CD4-positive, alpha-beta T cell (primary cell): ENCODE results near the gene MAP4K3. TPM values are rescaled to one million over a fixed set of nuclear protein-coding genes. Genes with fewer than 3 reads are reported as not detected.

Source experiments
- ATAC-seq: fragments of 200-7000 bp; cut with Tn5 transposase; one replicate; pipeline ENCODE4 v1.10.0; 2022; ENCODE audit warnings: mild to moderate bottlenecking; ENCODE audit not compliant: poor library complexity
- CTCF ChIA-PET: fragments of 350-600 bp; sonication (Branson Sonifier 250); formaldehyde crosslinking; loops from one replicate; lab custom pipeline; 2021; ENCODE audit warnings: antibody characterized with exemption, inconsistent platforms; lab: Charles Lee
- POLR2A ChIA-PET: fragments of 350-600 bp; sonication (Branson Sonifier 250); formaldehyde crosslinking; loops from one replicate; lab custom pipeline; 2021; ENCODE audit warnings: antibody characterized with exemption, inconsistent platforms; lab: Charles Lee
- DNase-seq, 14 experiments: peaks; one replicate each; pipeline ENCODE4 v3.0.0-alpha.2; 2013 to 2020; ENCODE audit warnings: mixed read lengths in 2 of 14
- H3K27ac ChIP-seq, 2 donors: one replicate each; pipeline versions ENCODE4 v1.5.1 to v1.7.0; 2013; ENCODE audit warnings: low read length in 2 of 2, low read depth in 1 of 2, mild to moderate bottlenecking in 1 of 2
- H3K27me3 ChIP-seq, 2 experiments: 1 replicate in 1 of 2; 2 replicates in 1 of 2; pipeline versions ENCODE4 v1.6.1 to v1.7.0; 2013; ENCODE audit warnings: low read length in 2 of 2, control low read depth in 1 of 2, mild to moderate bottlenecking in 1 of 2, moderate library complexity in 1 of 2; ENCODE audit not compliant: insufficient read depth in 2 of 2, control insufficient read depth in 1 of 2
- H3K36me3 ChIP-seq: one replicate; pipeline ENCODE4 v1.6.1; 2013; ENCODE audit warnings: low read length, control low read depth; ENCODE audit not compliant: insufficient read depth
- H3K4me1 ChIP-seq: one replicate; pipeline ENCODE4 v1.6.1; 2013; ENCODE audit warnings: low read length, control low read depth; ENCODE audit not compliant: insufficient read depth
- H3K4me3 ChIP-seq: one replicate; pipeline ENCODE4 v1.5.1; 2013; ENCODE audit warnings: mild to moderate bottlenecking, low read length, moderate library complexity
- H3K9me3 ChIP-seq, 2 experiments: 1 replicate in 1 of 2; 2 replicates in 1 of 2; pipeline versions ENCODE4 v1.6.1 to v1.7.0; 2013; ENCODE audit warnings: low read length in 2 of 2, mild to moderate bottlenecking in 2 of 2, control low read depth in 1 of 2, moderate library complexity in 1 of 2; ENCODE audit not compliant: control insufficient read depth in 1 of 2, insufficient read depth in 1 of 2
- H3K27ac Mint-ChIP-seq: one replicate; pipeline ENCODE4 v1.8.0; 2020; ENCODE audit warnings: mixed read lengths
- H3K27me3 Mint-ChIP-seq: one replicate; pipeline ENCODE4 v1.8.0; 2021; ENCODE audit warnings: mixed read lengths
- H3K36me3 Mint-ChIP-seq: one replicate; pipeline ENCODE4 v1.8.0; 2021; ENCODE audit warnings: low read depth, mixed read lengths
- H3K4me1 Mint-ChIP-seq: one replicate; pipeline ENCODE4 v1.8.0; 2021; ENCODE audit warnings: low read depth, mixed read lengths
- H3K4me3 Mint-ChIP-seq: one replicate; pipeline ENCODE4 v1.8.0; 2020; ENCODE audit warnings: mild to moderate bottlenecking, mixed read lengths
- H3K9me3 Mint-ChIP-seq: one replicate; pipeline ENCODE4 v1.8.0; 2020; ENCODE audit warnings: mixed read lengths
- intact Hi-C, 2 experiments: fragments of 100-400 bp; cut with DNase I in 1 of 2; cut with micrococcal nuclease in 1 of 2; formaldehyde crosslinking; loops; one replicate each; pipeline versions ENCODE4 v1.15.1 to v1.9.0; 2023 to 2025; cut with DNase I, micrococcal nuclease
- total RNA-seq, 174 experiments: library from RNA in 2 of 174; stranded (reverse) in 2 of 174; gene quantifications; one replicate each; pipeline ENCODE4 v1.2.3 and lab custom pipeline; 2021 to 2026
- TF ChIP-seq, protein P1 (sequence below): fragments of 200-600 bp; IDR thresholded peaks from one replicate; pipeline ENCODE4 v1.8.0; 2022; ENCODE audit warnings: antibody characterized with exemption, mild to moderate bottlenecking

The MAP4K3 gene
- total RNA-seq, 2 experiments from 2014 or later = 18.4 to 22.5 TPM

DNA sequence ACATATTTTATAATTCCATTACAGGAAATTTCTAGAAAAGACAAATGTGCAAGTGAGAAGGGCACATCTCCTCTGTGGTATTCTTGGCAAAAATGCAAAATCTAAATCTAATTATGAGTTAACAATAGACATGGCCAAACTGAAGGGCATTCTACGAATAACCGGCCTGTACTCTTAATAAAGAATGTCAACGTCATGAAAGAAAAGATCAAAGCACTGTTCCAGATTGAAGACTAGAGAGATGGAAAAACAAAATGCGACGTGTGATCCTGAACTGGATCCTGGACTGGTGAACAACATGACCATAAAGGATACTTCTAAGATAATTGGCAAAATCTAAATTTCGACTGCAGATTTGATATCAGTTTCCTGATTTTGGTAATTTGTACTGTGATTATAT is 196.3 kb downstream of the MAP4K3 start:
- Mint-ChIP-seq H3K4me3 (no peak overlapping the region), H3K36me3 (no peaks in the 10 kb centered on the region), H3K27ac (no peak overlapping the region), H3K4me1 (peaks cover 13% of the 10 kb centered on the region), H3K27me3 (no peaks in the 10 kb centered on the region), H3K9me3 (peaks cover 5% of the 10 kb centered on the region)
- POLR2A ChIA-PET = no interaction called here
- no peaks in the 10 kb centered on the region for H3K27me3 ChIP-seq
- intact Hi-C loops = no loop called here
- H3K4me3 ChIP-seq = no peak overlapping the region
- peaks cover 0 to 4% of the 10 kb centered on the region in 2 experiments for H3K9me3 ChIP-seq
- no peak overlapping the region for H3K27ac ChIP-seq
- ATAC-seq (no peak), DNase-seq (no peak)
- CTCF ChIA-PET = no interaction called here
- no peaks in the 10 kb centered on the region for H3K36me3 ChIP-seq
- TF ChIP-seq, protein P1, sequence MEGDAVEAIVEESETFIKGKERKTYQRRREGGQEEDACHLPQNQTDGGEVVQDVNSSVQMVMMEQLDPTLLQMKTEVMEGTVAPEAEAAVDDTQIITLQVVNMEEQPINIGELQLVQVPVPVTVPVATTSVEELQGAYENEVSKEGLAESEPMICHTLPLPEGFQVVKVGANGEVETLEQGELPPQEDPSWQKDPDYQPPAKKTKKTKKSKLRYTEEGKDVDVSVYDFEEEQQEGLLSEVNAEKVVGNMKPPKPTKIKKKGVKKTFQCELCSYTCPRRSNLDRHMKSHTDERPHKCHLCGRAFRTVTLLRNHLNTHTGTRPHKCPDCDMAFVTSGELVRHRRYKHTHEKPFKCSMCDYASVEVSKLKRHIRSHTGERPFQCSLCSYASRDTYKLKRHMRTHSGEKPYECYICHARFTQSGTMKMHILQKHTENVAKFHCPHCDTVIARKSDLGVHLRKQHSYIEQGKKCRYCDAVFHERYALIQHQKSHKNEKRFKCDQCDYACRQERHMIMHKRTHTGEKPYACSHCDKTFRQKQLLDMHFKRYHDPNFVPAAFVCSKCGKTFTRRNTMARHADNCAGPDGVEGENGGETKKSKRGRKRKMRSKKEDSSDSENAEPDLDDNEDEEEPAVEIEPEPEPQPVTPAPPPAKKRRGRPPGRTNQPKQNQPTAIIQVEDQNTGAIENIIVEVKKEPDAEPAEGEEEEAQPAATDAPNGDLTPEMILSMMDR = no peak
- H3K4me1 ChIP-seq = peaks cover 12% of the 10 kb centered on the region

DNA sequence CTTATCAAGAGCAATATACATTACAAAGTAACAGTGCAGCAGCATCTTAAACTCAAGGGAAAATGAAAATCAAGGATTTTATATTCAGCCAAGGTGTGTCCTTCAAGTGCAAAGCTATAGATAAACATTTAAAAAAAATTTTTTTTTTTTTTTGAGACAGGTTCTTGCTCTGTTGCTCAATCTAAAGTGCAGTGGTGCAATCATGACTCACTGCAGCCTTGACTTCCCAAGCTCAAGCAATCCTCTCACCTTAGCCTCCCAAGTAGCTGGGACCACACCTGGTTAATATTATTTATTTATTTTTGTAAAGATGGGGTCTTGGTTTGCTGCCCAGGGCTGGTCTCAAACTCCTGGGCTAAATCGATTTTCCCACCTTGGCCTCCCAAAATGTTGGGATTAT is 202.3 kb downstream of the MAP4K3 start:
- H3K27ac ChIP-seq = no peak overlapping the region
- TF ChIP-seq, protein P1 = no peak
- CTCF ChIA-PET = no interaction called here
- H3K4me3 Mint-ChIP-seq = no peak overlapping the region
- H3K36me3 Mint-ChIP-seq = no peaks in the 10 kb centered on the region
- ATAC-seq (no peak), DNase-seq (no peak)
- no peaks in the 10 kb centered on the region for H3K27me3 ChIP-seq
- H3K4me1 ChIP-seq = no peaks in the 10 kb centered on the region
- peaks cover 5% of the 10 kb centered on the region for H3K9me3 Mint-ChIP-seq
- POLR2A ChIA-PET = no interaction called here
- no peak overlapping the region for H3K27ac Mint-ChIP-seq
- H3K4me3 ChIP-seq = no peak overlapping the region
- H3K27me3 Mint-ChIP-seq = no peaks in the 10 kb centered on the region
- peaks cover 1% of the 10 kb centered on the region for H3K4me1 Mint-ChIP-seq
- intact Hi-C loops = no loop called here
- H3K9me3 ChIP-seq = no peaks in the 10 kb centered on the region
- no peaks in the 10 kb centered on the region for H3K36me3 ChIP-seq

DNA sequence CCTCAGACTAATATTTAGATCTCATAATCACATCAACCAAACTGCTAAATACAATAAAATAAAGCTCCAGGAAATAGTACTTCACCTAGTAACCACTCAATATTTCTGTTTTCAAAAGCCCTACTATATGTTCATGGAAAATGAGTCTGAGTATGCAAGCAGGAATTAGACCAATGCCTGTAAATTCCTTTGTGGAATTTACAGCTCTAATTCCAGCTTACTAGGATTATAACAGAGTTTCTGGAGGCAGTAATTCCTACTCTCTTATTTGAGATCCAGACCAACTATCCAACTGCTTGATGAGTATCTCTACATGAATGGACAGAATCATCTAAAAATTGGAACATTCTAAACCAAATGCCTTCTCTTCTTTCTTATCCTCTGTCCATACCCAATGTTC is 204.9 kb downstream of the MAP4K3 start:
- Mint-ChIP-seq H3K4me1 (peaks cover 22% of the 10 kb centered on the region), H3K27ac (no peak overlapping the region), H3K27me3 (no peaks in the 10 kb centered on the region), H3K4me3 (no peak overlapping the region), H3K9me3 (peaks cover 5% of the 10 kb centered on the region), H3K36me3 (no peaks in the 10 kb centered on the region)
- DNase-seq = no peak
- Histone ChIP-seq H3K4me3 (no peak overlapping the region), H3K4me1 (peaks cover 10% of the 10 kb centered on the region), H3K27ac (no peak overlapping the region), H3K27me3 (no peaks in the 10 kb centered on the region), H3K36me3 (no peaks in the 10 kb centered on the region), H3K9me3 (no peaks in the 10 kb centered on the region)
- ChIA-PET CTCF (interaction anchor here (0.7 kb wide), 1 partner anchor 31 kb away, joined by 3 read pairs; no protein-coding TSS in a partner anchor), POLR2A (no interaction called here)
- no peak for ATAC-seq
- intact Hi-C loops = no loop called here
- TF ChIP-seq, protein P1 = no peak
